MG63 (cell line): ENCODE measurements around the gene GNAQ. TPM values are rescaled to one million over a fixed set of nuclear protein-coding genes. Genes with fewer than 3 reads are reported as not detected.

Experiments used
- DNase-seq: peaks from one replicate; pipeline ENCODE4 v3.0.0-alpha.2; 2020
- H3K27me3 ChIP-seq: fragments of 250-450 bp; sonication (Bioruptor Pico); 2 replicates; pipeline ENCODE4 v1.5.1; 2020; ENCODE audit warnings: mild to moderate bottlenecking, moderate library complexity
- H3K36me3 ChIP-seq: fragments of 250-450 bp; sonication (Bioruptor Pico); 2 replicates; pipeline ENCODE4 v1.5.1; 2020; ENCODE audit warnings: mild to moderate bottlenecking, moderate library complexity
- H3K4me3 ChIP-seq: fragments of 250-450 bp; sonication (Bioruptor Pico); 2 replicates; pipeline ENCODE4 v1.5.1; 2020; ENCODE audit warnings: mild to moderate bottlenecking, moderate library complexity
- H3K9me3 ChIP-seq: fragments of 250-450 bp; sonication (Bioruptor Pico); 2 replicates; pipeline ENCODE4 v1.5.1; 2020; ENCODE audit warnings: mild to moderate bottlenecking, moderate library complexity
- total RNA-seq: library from RNA; depleted of rRNA; stranded (reverse); fragments of >200 nt; shearing (Covaris generic); gene quantifications from 2 replicates; pipeline ENCODE4 v1.2.3, GENCODE V29; 2014; ENCODE audit warnings: low replicate concordance

GNAQ gene
- total RNA-seq, 1 experiment from 2014 or later, result 20.2 TPM

DNA sequence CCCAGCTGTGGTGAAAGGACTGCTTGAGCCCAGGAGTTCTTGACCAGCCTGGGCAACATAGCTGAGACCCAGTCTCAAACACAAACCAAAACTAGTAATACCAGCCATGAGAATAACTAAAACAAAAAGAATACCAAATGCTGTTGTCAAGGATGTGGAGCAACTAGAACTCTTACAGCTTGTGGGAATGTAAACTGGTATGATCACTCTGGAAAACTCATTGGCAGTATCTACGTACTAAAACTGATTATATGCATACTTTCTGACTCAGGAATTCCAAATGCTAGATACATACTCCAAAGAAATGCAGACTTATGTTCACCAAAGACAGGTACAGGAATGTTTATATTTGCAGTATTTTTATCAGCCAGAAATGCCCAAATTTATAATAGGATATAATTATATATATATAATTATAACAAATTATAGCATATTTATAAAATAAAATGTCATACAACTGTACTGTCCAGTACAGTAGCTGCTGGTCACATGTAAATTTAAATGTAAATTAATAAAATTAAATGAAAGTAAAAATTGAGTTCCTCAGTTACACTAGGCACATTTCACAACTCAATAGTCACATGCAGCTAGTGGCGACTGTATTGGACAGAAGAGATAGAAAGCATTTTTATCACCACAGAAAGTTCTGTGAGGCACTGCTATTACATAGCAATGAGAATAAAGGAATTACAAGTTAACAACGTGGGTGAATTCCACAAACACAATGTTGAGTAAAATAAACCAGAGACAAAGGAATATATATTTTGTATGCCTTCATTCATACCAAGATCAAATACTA lies 118.5 kb downstream of the GNAQ start:
- DNase-seq, result no peak

DNA sequence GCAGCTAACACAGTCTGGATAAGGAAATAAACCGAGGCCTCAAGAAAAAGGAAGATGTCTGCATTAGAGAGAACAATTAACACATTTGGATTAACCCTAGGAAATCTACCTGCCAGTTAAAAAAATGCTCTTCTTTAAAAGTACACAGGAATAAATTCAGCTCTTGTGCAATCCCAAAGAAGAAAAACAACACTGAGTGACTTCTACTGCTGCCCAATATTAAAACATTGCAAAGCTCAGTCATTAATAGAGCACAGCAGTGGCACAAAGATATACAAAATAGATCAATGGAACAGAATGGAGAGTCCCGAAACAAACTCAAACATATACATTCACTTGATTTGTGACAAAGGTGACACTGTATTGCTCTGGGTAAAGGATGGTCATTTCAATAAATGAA lies 119.7 kb downstream of the GNAQ start:
- H3K27me3 ChIP-seq, result no peaks in the 10 kb centered on the region
- H3K36me3 ChIP-seq, result no peaks in the 10 kb centered on the region
- DNase-seq, result no peak
- no peaks in the 10 kb centered on the region for H3K9me3 ChIP-seq
- no peak overlapping the region for H3K4me3 ChIP-seq

More for the DNA sequence above, 118.5 kb downstream of the GNAQ start:
- no peaks in the 10 kb centered on the region for H3K27me3 ChIP-seq
- H3K9me3 ChIP-seq, result no peaks in the 10 kb centered on the region
- H3K4me3 ChIP-seq, result no peak overlapping the region
- H3K36me3 ChIP-seq, result no peaks in the 10 kb centered on the region

DNA sequence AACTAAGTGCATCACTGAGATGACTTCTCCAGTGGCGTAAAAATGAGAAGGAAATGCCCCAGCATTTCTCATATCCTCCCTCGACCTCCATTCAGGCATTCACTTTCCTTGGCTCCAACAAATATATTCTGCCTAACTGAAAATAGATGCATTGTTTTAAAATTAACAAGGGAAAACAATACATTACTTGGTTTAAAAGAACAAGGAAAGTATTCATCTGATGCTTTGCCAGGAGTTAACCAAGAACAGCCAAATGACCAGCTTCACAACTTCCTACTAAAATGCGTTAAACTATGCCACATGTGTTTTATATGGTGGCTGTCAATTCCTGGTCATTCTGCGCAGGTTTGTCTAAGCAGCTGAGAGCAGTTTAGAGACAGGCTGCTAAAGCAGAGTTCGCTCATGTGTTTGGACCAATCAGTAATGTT lies 121.4 kb downstream of the GNAQ start:
- DNase-seq, result no peak
- H3K4me3 ChIP-seq, result no peak overlapping the region
- H3K27me3 ChIP-seq, result no peaks in the 10 kb centered on the region
- H3K36me3 ChIP-seq, result no peaks in the 10 kb centered on the region
- H3K9me3 ChIP-seq, result no peaks in the 10 kb centered on the region

DNA sequence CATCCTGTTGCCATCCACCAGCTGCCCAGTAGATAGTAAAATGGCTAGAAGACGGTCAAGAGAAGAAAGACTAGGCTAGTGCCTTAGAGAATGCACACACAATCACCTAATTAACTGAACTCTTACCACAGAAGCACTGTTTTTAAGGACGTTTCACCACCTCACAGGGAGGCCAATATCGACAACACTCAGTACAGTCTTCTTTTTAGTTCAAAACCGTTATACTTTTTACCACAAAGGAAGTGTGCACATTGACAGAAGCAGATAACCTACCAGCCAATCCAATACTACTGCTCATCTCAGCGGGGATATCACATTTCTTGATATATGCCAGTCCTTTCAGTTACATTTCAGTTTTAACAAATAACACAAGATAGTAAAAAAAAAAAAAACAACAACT lies 122.3 kb downstream of the GNAQ start:
- no peaks in the 10 kb centered on the region for H3K9me3 ChIP-seq
- H3K4me3 ChIP-seq, result no peak overlapping the region
- no peaks in the 10 kb centered on the region for H3K27me3 ChIP-seq
- DNase-seq, result no peak
- no peaks in the 10 kb centered on the region for H3K36me3 ChIP-seq

DNA sequence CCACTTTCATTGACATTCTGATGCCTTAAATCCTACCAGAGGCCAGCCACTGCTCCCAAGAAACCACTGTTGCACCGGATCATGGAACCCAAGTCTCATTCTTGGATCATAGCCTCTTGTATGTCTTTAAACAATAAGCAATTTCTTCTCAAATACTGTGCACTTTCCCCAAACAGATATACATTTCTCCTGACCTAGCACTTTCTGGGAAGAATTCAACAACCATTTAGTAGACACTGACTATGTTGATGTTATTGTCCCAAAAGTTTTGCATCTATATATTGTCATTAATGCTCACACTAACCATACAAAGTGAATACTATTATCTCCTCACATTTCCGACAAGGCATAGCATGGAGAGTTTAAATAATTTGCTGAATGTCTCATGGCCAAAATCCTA lies 123.3 kb downstream of the GNAQ start:
- Histone ChIP-seq H3K36me3 (no peaks in the 10 kb centered on the region), H3K4me3 (no peak overlapping the region), H3K9me3 (no peaks in the 10 kb centered on the region), H3K27me3 (no peaks in the 10 kb centered on the region)
- no peak for DNase-seq

DNA sequence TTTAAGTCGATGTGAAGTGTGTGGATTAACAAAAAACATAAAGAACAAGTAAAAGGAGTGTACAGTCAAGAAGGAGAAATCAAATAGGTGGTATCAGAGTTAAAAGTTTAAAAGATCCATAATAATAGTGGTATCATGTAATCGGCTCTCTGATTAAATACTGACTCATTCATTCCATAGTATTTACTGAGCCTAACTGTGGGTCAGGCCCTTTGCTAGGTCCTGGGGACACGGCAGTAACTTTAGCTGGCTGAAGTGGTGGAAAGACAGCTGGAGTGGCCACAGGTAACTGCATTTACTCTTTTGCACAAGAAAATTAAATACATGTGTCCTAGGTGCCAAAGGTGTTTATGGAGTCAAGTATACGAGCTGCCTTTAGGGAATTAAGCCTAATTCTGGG lies 124.0 kb downstream of the GNAQ start:
- H3K9me3 ChIP-seq, result no peaks in the 10 kb centered on the region
- H3K4me3 ChIP-seq, result no peak overlapping the region
- no peaks in the 10 kb centered on the region for H3K36me3 ChIP-seq
- peak; percentile 33 for DNase-seq
- no peaks in the 10 kb centered on the region for H3K27me3 ChIP-seq

DNA sequence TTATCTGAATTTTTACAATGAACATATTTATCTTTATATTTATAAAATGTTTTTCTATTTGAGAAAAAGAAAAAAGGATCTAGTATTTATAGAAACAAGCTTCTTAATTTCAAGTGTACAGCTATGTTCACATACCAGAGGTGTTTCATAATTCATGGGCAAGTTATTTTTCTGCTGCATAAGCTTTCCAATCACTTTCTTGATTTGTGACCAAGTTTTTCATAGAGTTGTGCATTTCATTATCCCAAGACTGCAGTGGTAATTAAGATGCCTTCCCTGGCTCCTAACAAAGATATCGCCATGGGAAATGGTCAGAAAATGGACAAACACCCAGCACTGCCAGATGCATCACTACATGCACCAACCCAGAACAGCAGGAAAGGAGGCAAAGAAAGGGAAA lies 124.6 kb downstream of the GNAQ start:
- no peaks in the 10 kb centered on the region for H3K27me3 ChIP-seq
- no peaks in the 10 kb centered on the region for H3K36me3 ChIP-seq
- DNase-seq, result no peak
- no peak overlapping the region for H3K4me3 ChIP-seq
- H3K9me3 ChIP-seq, result no peaks in the 10 kb centered on the region

DNA sequence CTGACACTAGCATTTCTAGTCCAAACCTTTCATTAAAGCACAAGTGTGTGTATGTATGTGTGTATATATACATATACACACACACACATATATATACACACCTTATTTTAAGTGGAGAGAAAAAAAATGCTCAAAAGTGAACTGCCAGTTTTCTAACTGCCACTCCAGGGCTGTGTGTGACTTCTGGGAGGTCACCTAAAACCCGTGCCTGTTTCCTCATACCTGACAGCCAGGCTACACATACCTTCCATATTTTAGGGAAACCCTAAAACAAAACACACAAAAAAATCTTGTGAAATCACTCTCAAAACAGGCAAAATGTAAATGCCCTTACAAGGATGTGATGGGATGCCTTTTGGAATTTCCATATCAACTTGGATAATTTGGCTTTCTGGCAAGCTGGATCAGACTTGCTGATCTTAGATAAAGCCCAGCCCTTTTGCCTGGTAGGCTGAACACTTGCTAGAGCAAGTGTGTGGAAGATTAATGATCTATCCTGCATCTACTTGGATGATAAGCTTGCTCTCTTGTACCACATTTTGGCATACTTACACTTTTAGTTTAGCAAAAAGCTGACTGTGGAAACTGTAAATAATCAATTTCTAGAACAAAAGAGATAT lies 127.8 kb downstream of the GNAQ start:
- no peak for DNase-seq

DNA sequence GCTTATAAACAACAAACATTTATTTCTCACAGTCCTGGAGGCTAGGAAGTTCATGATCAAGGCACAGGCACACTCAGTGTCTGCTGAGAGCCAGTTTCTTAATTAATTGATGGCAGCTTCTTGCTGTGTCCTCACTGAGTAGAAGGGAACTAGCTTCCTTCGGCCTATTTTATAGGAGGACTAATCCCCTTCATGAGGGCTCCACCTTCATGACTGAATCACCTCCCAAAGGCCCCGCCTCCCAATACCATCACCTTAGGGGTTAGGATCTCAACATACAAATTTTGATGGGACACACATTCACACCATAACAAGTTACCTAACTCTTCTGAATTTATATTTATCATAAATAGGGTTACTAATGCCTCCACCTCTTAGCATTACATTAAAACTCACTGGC lies 129.8 kb downstream of the GNAQ start:
- no peak for DNase-seq
- Histone ChIP-seq H3K36me3 (no peaks in the 10 kb centered on the region), H3K4me3 (no peak overlapping the region), H3K9me3 (no peaks in the 10 kb centered on the region), H3K27me3 (no peaks in the 10 kb centered on the region)

More for the DNA sequence above, 127.8 kb downstream of the GNAQ start:
- no peaks in the 10 kb centered on the region for H3K9me3 ChIP-seq
- H3K27me3 ChIP-seq, result no peaks in the 10 kb centered on the region
- H3K4me3 ChIP-seq, result no peak overlapping the region
- H3K36me3 ChIP-seq, result no peaks in the 10 kb centered on the region

DNA sequence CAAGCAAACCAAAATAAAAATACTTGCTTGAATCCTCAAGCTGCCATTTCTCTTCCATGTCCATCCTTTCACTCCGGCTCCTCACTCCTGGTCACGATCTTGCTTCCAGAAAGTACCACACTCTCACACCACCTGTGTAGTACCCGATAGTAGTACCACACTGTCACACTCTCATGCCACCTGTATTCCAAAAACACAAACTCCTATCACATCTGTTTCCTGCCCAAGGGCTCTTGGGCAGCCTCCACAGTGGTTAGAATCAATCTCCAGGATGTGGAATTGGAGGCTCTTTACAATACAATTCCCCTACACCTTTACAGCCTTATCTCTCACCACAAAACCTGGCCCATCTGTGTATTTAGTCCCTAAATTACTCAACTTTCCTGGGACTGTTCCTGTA lies 130.6 kb downstream of the GNAQ start:
- H3K27me3 ChIP-seq, result no peaks in the 10 kb centered on the region
- H3K4me3 ChIP-seq, result no peak overlapping the region
- H3K9me3 ChIP-seq, result no peaks in the 10 kb centered on the region
- H3K36me3 ChIP-seq, result no peaks in the 10 kb centered on the region; the same call in 1 of the 2 replicates
- DNase-seq, result no peak

DNA sequence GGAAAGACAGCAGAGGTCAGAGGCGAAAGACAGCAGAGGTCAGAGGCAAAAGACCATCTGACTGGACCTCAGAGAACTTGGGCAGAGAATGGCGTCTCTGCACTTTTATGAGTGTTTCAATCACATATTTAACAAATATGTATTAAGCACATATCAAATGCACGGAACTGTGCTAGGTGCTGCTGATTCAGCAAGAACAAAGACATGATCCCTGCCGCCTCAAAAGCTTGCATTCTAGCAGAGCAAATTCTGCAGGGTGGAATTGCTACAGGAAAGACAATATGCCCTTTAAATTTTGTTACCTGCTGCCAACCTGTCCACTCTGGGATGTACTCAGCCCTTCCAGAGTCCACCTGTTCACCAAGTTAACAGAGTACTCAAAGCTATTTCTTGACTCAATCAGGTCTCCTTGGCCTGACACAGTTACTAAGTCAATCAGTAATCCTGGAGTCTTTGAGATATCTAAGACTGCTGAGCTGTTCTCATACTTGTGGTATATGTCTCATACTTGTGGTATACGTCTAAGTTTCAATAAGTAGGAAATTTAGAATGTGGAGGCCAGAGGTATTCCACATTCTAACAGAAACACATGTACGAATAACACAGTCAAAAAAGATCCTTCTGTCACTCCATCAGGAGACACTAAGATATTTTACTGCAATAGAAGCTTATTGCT lies 131.8 kb downstream of the GNAQ start:
- no peak overlapping the region for H3K4me3 ChIP-seq
- no peaks in the 10 kb centered on the region; the same call in 1 of the 2 replicates for H3K36me3 ChIP-seq
- no peaks in the 10 kb centered on the region for H3K27me3 ChIP-seq
- DNase-seq, result no peak
- no peaks in the 10 kb centered on the region for H3K9me3 ChIP-seq

DNA sequence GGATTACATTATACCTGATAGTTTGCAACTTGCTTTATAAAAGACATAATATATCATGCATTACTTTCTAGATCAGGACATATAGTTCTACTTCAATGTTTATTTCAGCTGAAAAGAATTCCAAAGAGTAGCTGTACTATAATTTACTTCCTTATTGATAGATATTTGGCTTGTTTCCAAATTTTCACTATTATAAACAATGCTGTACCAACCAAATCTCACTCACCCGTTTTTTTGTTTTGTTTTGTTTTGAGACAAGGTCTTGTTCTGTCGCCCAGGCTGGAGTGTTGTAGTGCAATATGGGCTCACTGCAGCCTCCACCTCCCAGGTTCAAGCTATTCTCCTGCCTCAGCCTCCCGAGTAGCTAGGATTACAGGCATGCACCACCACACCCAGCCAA lies 132.7 kb downstream of the GNAQ start:
- no peak for DNase-seq
- no peak overlapping the region for H3K4me3 ChIP-seq
- H3K27me3 ChIP-seq, result no peaks in the 10 kb centered on the region
- H3K36me3 ChIP-seq, result no peaks in the 10 kb centered on the region; the same call in 1 of the 2 replicates
- H3K9me3 ChIP-seq, result no peaks in the 10 kb centered on the region

DNA sequence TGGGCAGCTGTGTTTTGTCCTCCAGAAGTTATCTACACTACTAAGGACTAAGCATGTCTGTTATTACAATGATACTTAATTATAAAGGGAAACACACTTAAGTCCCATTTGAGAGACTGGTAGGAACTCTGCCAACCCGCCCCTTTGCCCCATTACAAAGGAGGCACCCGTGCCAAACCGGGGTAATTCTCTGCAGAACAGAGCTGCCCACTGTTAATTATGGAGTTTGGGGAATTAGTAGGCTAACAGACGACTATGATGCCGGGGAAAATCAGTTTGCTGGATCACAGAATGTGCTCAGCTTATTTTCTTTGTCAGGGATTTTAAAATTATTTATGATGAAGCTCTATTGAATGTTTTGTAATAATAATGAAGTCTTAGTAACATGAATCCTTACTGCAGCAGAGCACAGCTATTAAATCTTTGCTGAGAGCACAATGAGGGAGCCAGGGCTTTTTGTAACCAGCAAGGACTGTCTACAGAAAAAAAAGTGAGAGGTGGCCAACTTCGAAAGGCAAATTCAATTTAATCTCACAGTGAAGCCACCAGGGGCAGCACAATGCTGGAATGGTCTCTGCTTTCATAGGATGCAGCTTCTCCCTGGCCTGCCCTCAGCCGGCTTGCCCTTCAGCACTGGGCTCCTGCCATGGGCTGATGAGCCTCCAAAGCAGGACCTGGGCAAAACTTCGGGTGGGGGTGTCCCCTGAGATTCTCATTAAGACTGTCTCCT lies 134.5 kb downstream of the GNAQ start:
- peak; percentile 10 for DNase-seq

DNA sequence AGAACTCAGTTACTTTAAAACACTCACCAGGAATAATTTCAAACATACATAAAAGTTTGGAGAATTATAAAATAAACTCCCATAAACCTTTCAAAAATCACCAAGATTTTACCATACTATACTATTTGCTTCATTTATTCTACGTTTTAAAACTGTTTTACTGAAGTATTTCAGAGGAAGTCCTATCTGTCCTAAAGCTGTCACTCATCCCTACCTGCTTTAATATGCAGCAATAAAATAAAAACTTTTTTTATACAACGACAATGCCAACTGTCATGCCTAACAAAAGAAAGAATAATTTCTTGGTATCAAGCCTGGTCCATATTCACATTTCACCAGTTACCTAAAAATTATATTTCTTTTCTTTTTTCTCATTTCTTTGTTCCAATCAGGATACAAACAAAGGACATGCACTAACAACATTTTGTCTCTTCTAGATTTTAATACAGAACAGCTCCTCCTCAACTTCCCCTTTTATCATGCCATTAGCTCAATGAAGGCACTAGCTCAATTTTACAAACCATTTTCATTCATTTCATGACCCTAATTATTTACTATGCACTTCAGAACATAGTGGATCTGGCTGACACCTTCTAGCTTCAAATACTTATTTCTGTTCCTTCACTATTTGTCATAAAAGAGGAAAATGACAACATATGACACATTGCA lies 135.2 kb downstream of the GNAQ start:
- Histone ChIP-seq H3K9me3 (no peaks in the 10 kb centered on the region), H3K27me3 (no peaks in the 10 kb centered on the region), H3K4me3 (no peak overlapping the region), H3K36me3 (no peaks in the 10 kb centered on the region; the same call in 1 of the 2 replicates)
- no peak for DNase-seq

More for the DNA sequence above, 134.5 kb downstream of the GNAQ start:
- Histone ChIP-seq H3K9me3 (no peaks in the 10 kb centered on the region), H3K27me3 (no peaks in the 10 kb centered on the region), H3K36me3 (no peaks in the 10 kb centered on the region; the same call in 1 of the 2 replicates), H3K4me3 (no peak overlapping the region)

DNA sequence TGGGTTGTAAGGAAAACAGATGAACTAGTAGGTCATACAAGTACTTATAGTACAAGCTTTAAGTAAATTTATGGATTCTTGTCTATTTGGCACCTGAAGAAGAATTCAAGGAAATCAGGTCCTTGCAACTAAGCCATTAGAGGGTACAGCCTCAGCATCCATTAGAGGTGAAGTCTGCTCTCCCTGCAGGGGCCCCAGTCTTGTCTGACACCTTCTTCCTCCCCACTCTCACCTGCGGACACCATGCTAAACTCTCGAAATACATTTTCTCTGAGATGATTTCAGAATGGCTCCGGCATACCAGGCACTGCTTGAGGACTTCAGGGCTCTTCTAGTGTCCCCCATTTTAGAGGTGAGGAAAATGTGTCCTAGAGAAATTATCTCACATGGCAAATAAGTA lies 137.9 kb downstream of the GNAQ start:
- Histone ChIP-seq H3K27me3 (no peaks in the 10 kb centered on the region), H3K4me3 (no peak overlapping the region), H3K9me3 (no peaks in the 10 kb centered on the region), H3K36me3 (no peaks in the 10 kb centered on the region; the same call in 1 of the 2 replicates)
- no peak for DNase-seq

DNA sequence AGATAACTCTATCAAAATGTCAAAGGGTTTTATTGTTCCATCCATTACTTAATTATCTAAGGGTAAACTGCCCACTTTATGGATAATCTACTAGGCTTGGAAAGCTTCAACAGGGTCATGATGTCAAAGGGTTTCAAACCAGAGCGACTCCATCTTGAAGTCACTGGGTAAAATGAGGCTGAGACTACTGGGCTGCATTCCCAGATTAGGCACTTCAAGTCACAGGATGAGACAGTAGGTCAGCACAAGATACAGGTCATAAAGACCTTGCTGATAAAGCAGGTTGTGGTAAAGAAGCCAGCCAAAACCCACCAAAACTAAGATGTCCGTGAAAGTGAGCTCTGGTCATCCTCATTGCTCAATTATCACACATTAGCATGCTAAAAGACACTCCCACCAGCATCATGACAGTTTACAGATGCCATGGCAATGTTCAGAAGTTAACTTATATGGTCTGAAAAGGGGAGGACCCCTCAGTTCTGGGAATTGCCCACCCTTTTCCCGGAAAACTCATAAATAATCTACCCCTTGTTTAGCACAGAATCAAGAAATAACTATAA lies 138.6 kb downstream of the GNAQ start:
- no peaks in the 10 kb centered on the region; the same call in 1 of the 2 replicates for H3K36me3 ChIP-seq
- H3K9me3 ChIP-seq, result no peaks in the 10 kb centered on the region
- no peaks in the 10 kb centered on the region for H3K27me3 ChIP-seq
- no peak overlapping the region for H3K4me3 ChIP-seq
- DNase-seq, result no peak
